HepG2 (cell line): ENCODE data around the gene TBC1D22A. TPM values are rescaled to one million over a fixed set of nuclear protein-coding genes. Genes with fewer than 3 reads are reported as not detected.

ENCODE experiments used
- BCL6 ChIP-seq: IDR thresholded peaks from 2 replicates; pipeline ENCODE4 v1.6.1; 2016; ENCODE audit warnings: missing genetic modification reagents, missing compliant biosample characterization
- CEBPB ChIP-seq: IDR thresholded peaks from 2 replicates; pipeline ENCODE4 v1.6.1; 2011; ENCODE audit warnings: low read depth, low read length, improper control_type of control experiment, borderline replicate concordance
- GMEB1 ChIP-seq: sonication (generic); formaldehyde crosslinking; IDR thresholded peaks from 2 replicates; pipeline ENCODE4 v1.5.1; 2020; ENCODE audit warnings: missing genetic modification reagents, mild to moderate bottlenecking, borderline replicate concordance
- HES4 ChIP-seq: sonication (generic); formaldehyde crosslinking; IDR thresholded peaks from 2 replicates; pipeline ENCODE4 v1.9.0; 2021; ENCODE audit warnings: mild to moderate bottlenecking, missing genetic modification reagents, borderline replicate concordance
- HOMEZ ChIP-seq: IDR thresholded peaks from 2 replicates; pipeline ENCODE4 v1.6.1; 2016; ENCODE audit warnings: low read depth
- NCOA2 ChIP-seq: sonication (generic); formaldehyde crosslinking; IDR thresholded peaks from 2 replicates; pipeline ENCODE4 v1.8.0; 2022; ENCODE audit warnings: inconsistent platforms
- NFRKB ChIP-seq: fragments of 450-650 bp; IDR thresholded peaks from 2 replicates; pipeline ENCODE4 v1.6.1; 2017
- PAXIP1 ChIP-seq: sonication (generic); formaldehyde crosslinking; conservative IDR thresholded peaks from 2 replicates; pipeline ENCODE4 v1.4.0; 2020; ENCODE audit warnings: mild to moderate bottlenecking, missing genetic modification reagents, moderate library complexity
- POLR2AphosphoS5 ChIP-seq: IDR thresholded peaks from 2 replicates; pipeline ENCODE4 v1.6.1; 2012; ENCODE audit warnings: low read depth, low read length
- RARA ChIP-seq: IDR thresholded peaks from 2 replicates; pipeline ENCODE4 v1.6.1; 2016; ENCODE audit warnings: missing genetic modification reagents, missing compliant biosample characterization
- THAP11 ChIP-seq: IDR thresholded peaks from 2 replicates; pipeline ENCODE4 v1.6.1; 2016; ENCODE audit warnings: missing biosample characterization, missing genetic modification reagents
- ZBTB20 ChIP-seq: sonication (generic); formaldehyde crosslinking; IDR thresholded peaks from 2 replicates; pipeline ENCODE4 v1.8.1; 2023; ENCODE audit warnings: missing genetic modification reagents, low read depth, mild to moderate bottlenecking, borderline replicate concordance
- ZFYVE20 ChIP-seq: sonication (generic); formaldehyde crosslinking; IDR thresholded peaks from 2 replicates; pipeline ENCODE4 v1.8.0; 2023; ENCODE audit warnings: low read depth, mild to moderate bottlenecking, moderate library complexity, missing genetic modification reagents, borderline replicate concordance
- ZMYM4 ChIP-seq: sonication (generic); formaldehyde crosslinking; IDR thresholded peaks from 2 replicates; pipeline ENCODE4 v1.8.1; 2023; ENCODE audit warnings: mild to moderate bottlenecking, missing genetic modification reagents
- ZNF629 ChIP-seq: sonication (generic); formaldehyde crosslinking; conservative IDR thresholded peaks from 2 replicates; pipeline ENCODE4 v1.5.0; 2020; ENCODE audit warnings: missing genetic modification reagents
- ZNF800 ChIP-seq: sonication (generic); formaldehyde crosslinking; IDR thresholded peaks from 2 replicates; pipeline ENCODE4 v1.4.0; 2020; ENCODE audit warnings: missing genetic modification reagents
- polyA plus RNA-seq, 8 experiments: library from polyadenylated mRNA; depleted of rRNA in 3 of 8; stranded (reverse) in 7 of 8; unstranded in 1 of 8; fragments of >200 nt; fragmentation: Illumina TruSeq in 4 of 8; extraction: Trizol in 4 of 8; gene quantifications; 2 replicates each; pipeline versions ENCODE4 v1.2.1 to v1.2.3, GENCODE V29; 2011 to 2016; ENCODE audit warnings: low read depth in 4 of 8, missing spikeins in 1 of 8, mixed read lengths in 1 of 8; ENCODE audit not compliant: insufficient read depth in 1 of 8
- total RNA-seq, 5 experiments: library from RNA; depleted of rRNA; stranded (reverse); fragments of >200 nt; fragmentation: Illumina TruSeq; extraction: Trizol; gene quantifications; 2 replicates each; pipeline ENCODE4 v1.2.3, GENCODE V29; 2016; ENCODE audit warnings: low read depth in 1 of 5

The TBC1D22A gene
- total and polyA plus RNA-seq, 2 of the 13 experiments (the other 11 are each of a cell fraction or from before 2014, with no cell fraction given): 17.3 to 18.0 TPM

- peak; percentile 56 for TF ChIP-seq PAXIP1 (CRISPR knock-in tag)
- no peak for TF ChIP-seq GMEB1
- no peak for TF ChIP-seq ZNF800 (CRISPR knock-in tag)
- TF ChIP-seq ZFYVE20 (CRISPR knock-in tag): no peak
- no peak for TF ChIP-seq POLR2AphosphoS5
- TF ChIP-seq ZBTB20 (CRISPR knock-in tag): peak; percentile 30; the same call in 1 of the 2 replicates
- TF ChIP-seq HOMEZ: 0 out of 2 replicates have a peak, but pooled peaks have one; percentile 24
- TF ChIP-seq RARA (CRISPR knock-in tag): peak; percentile 85
- no peak for TF ChIP-seq CEBPB
- TF ChIP-seq HES4: no peak
- TF ChIP-seq BCL6 (CRISPR knock-in tag): peak; percentile 36; the same call in 1 of the 2 replicates
- TF ChIP-seq ZMYM4 (CRISPR knock-in tag): peak; percentile 49; the same call in 1 of the 2 replicates
- no peak for TF ChIP-seq NFRKB
- 0 out of 2 replicates have a peak, but pooled peaks have one; percentile 10 for TF ChIP-seq NCOA2 (CRISPR knock-in tag)
- no peak for TF ChIP-seq ZNF629
- TF ChIP-seq THAP11 (CRISPR knock-in tag): no peak
Observed at GRCh38 chr22:46894851-46895640, 132.6 kb downstream of the TBC1D22A start (continued).
